K562 (cell line): ENCODE measurements around the gene CCDC47. TPM values are rescaled to one million over a fixed set of nuclear protein-coding genes. Genes with fewer than 3 reads are reported as not detected.

Experiments
- ATAC-seq: fragments of 200-7000 bp; cut with Tn5 transposase; 3 replicates; pipeline ENCODE4 v1.9.1; 2020; ENCODE audit warnings: moderate library complexity
- BruUV-seq: library from RNA; stranded (reverse); fragments of 400-500 nt; replicated peaks from 2 replicates; lab custom pipeline; 2021; lab: Mats Ljungman, UMichigan
- CTCF ChIA-PET: fragments of 300-600 bp; formaldehyde crosslinking; extraction: SDS; loops from one replicate; lab custom pipeline; 2021; ENCODE audit warnings: low intra/inter-chr PET ratio; lab: Yijun Ruan, JAX
- POLR2A ChIA-PET: fragments of 300-600, 350-650 bp; sonication (Branson Sonifier 250); formaldehyde crosslinking; extraction: SDS; loops from one replicate; lab custom pipeline; 2021; ENCODE audit warnings: antibody characterized with exemption, inconsistent platforms; lab: Yijun Ruan, JAX
- DNase-seq, 4 experiments: peaks; one replicate each; pipeline versions ENCODE4 v3.0.0 to v3.0.0-alpha.2; 2011 to 2018; ENCODE audit warnings: low spot score in 3 of 4, mixed read lengths in 3 of 4; ENCODE audit errors: extremely low read depth in 1 of 4
- FAIRE-seq: peaks from 2 replicates; lab custom pipeline; 2011; peaks lifted over from hg19 to GRCh38; lab: Jason Lieb, UNC
- H2AFZ ChIP-seq: 2 replicates; pipeline ENCODE4 v1.6.0; 2011; ENCODE audit warnings: low read depth, low read length, control low read depth, inconsistent platforms
- H3K27ac ChIP-seq: fragments of 200-600 bp; 3 replicates; pipeline ENCODE4 v1.8.0; 2011; ENCODE audit warnings: low read depth, mild to moderate bottlenecking, control low read depth, inconsistent platforms, low read length, moderate library complexity, mixed read lengths; ENCODE audit errors: extremely low read depth
- H3K27me3 ChIP-seq, 2 experiments: fragments of 300-600 bp in 1 of 2; 2 replicates in 1 of 2; 3 replicates in 1 of 2; pipeline versions ENCODE4 v1.6.0 to v1.8.0; 2011; ENCODE audit warnings: inconsistent platforms in 2 of 2, low read length in 2 of 2, mild to moderate bottlenecking in 1 of 2, mixed read lengths in 1 of 2, moderate library complexity in 1 of 2; ENCODE audit not compliant: control insufficient read depth in 2 of 2, insufficient read depth in 2 of 2
- H3K36me3 ChIP-seq: fragments of 300-600 bp; 3 replicates; pipeline ENCODE4 v1.8.0; 2011; ENCODE audit warnings: mild to moderate bottlenecking, low read length, inconsistent platforms; ENCODE audit not compliant: control insufficient read depth, insufficient read depth
- H3K4me1 ChIP-seq, 2 experiments: fragments of 200-600 bp in 1 of 2; replicated peaks in 1 of 2; 2 replicates in 1 of 2; 3 replicates in 1 of 2; pipeline versions ENCODE4 v1.5.1 to v1.8.0; 2011; ENCODE audit warnings: inconsistent platforms in 2 of 2, low read length in 2 of 2, mild to moderate bottlenecking in 1 of 2, mixed read lengths in 1 of 2, moderate library complexity in 1 of 2; ENCODE audit not compliant: control insufficient read depth in 2 of 2, insufficient read depth in 2 of 2
- H3K4me2 ChIP-seq: 2 replicates; pipeline ENCODE4 v1.6.1; 2011; ENCODE audit warnings: low read length, control low read depth, inconsistent platforms, mixed read lengths; ENCODE audit not compliant: insufficient read depth
- H3K4me3 ChIP-seq: fragments of 200-600 bp; sonication (generic), shearing (Covaris generic); 2 replicates; pipeline ENCODE4 v1.5.1; 2016; ENCODE audit warnings: control low read depth, inconsistent platforms
- H3K79me2 ChIP-seq: fragments of 200-600 bp; 3 replicates; pipeline ENCODE4 v1.8.0; 2011; ENCODE audit warnings: low read length, inconsistent platforms; ENCODE audit not compliant: control insufficient read depth, insufficient read depth
- H3K9ac ChIP-seq, 2 experiments: 2 replicates each; pipeline versions ENCODE4 v1.6.0 to v1.6.1; 2011; ENCODE audit warnings: low read depth in 2 of 2, low read length in 2 of 2, control low read depth in 1 of 2, inconsistent platforms in 1 of 2, mild to moderate bottlenecking in 1 of 2, mixed read lengths in 1 of 2; ENCODE audit not compliant: insufficient read depth in 1 of 2
- H3K9me1 ChIP-seq: one replicate; pipeline ENCODE4 v1.6.0; 2011; ENCODE audit warnings: inconsistent platforms, mild to moderate bottlenecking, low read length, moderate library complexity; ENCODE audit not compliant: control insufficient read depth, insufficient read depth
- H3K9me3 ChIP-seq: replicated peaks from 2 replicates; pipeline ENCODE4 v1.5.1; 2011; ENCODE audit warnings: low read depth, low read length, inconsistent platforms; ENCODE audit not compliant: control insufficient read depth, insufficient read depth
- H4K20me1 ChIP-seq: replicated peaks from 2 replicates; pipeline ENCODE4 v1.6.1; 2011; ENCODE audit warnings: low read length, inconsistent platforms, mixed read lengths; ENCODE audit not compliant: control insufficient read depth, insufficient read depth
- FIP1L1 ChIP-seq: fragments of 200-400 bp; formaldehyde crosslinking; IDR thresholded peaks from 2 replicates; pipeline ENCODE4 v1.6.1; 2018; ENCODE audit warnings: mild to moderate bottlenecking, low read depth, low read length; ENCODE audit not compliant: poor library complexity, severe bottlenecking
- FUS ChIP-seq: fragments of 200-400 bp; formaldehyde crosslinking; optimal IDR thresholded peaks from 2 replicates; pipeline ENCODE3; 2017; ENCODE audit warnings: low read depth, low read length
- MLLT1 ChIP-seq, 2 experiments: fragments of 450-650 bp; IDR thresholded peaks; 2 replicates each; pipeline ENCODE4 v1.6.1; 2016
- POLR2A ChIP-seq: fragments of 450-650 bp; conservative IDR thresholded peaks from 2 replicates; pipeline ENCODE4 v1.6.1; 2016
- POLR2G ChIP-seq: fragments of 200-400 bp; formaldehyde crosslinking; IDR thresholded peaks from 2 replicates; pipeline ENCODE4 v1.6.1; 2017; ENCODE audit warnings: low read depth, mild to moderate bottlenecking, antibody characterized with exemption, low read length, moderate library complexity
- POLR3A ChIP-seq: IDR thresholded peaks from 2 replicates; pipeline ENCODE4 v1.6.1; 2011; ENCODE audit warnings: borderline replicate concordance, mild to moderate bottlenecking, moderate library complexity; ENCODE audit not compliant: insufficient read length, insufficient read depth; ENCODE audit errors: extremely low read depth
- RFX1 ChIP-seq: fragments of 450-650 bp; IDR thresholded peaks from 2 replicates; pipeline ENCODE4 v1.6.1; 2016; ENCODE audit warnings: mild to moderate bottlenecking, moderate library complexity
- SUPT5H ChIP-seq: fragments of 450-650 bp; IDR thresholded peaks from 2 replicates; pipeline ENCODE4 v1.6.1; 2016
- YY1 ChIP-seq, 3 experiments: IDR thresholded peaks; 2 replicates each; pipeline ENCODE4 v1.6.1; 2011; ENCODE audit warnings: low read length in 2 of 3, mild to moderate bottlenecking in 2 of 3, moderate library complexity in 2 of 3, borderline replicate concordance in 1 of 3, control low read depth in 1 of 3, low read depth in 1 of 3; ENCODE audit not compliant: insufficient read depth in 3 of 3, insufficient replicate concordance in 2 of 3, control insufficient read depth in 1 of 3, insufficient read length in 1 of 3; ENCODE audit errors: extremely low read depth in 1 of 3
- ZBTB33 ChIP-seq: sonication (generic); formaldehyde crosslinking; IDR thresholded peaks from 2 replicates; pipeline ENCODE4 v1.8.1; 2023; ENCODE audit warnings: mild to moderate bottlenecking, missing genetic modification reagents
- WGBS: fragments of 100-300 bp; shearing (Covaris generic); methylation state at CpG from one replicate; pipeline ENCODE4 v1.1.6; 2016; ENCODE audit warnings: low coverage, mixed read lengths; ENCODE audit not compliant: insufficient coverage; ENCODE audit errors: missing lambda C conversion rate; 5-methylcytosine and 5-hydroxymethylcytosine counted together
- in situ Hi-C: fragments of 300-500 bp; cut with MboI; formaldehyde crosslinking; loops from 4 replicates; pipeline ENCODE4 v1.15.0; 2018; ENCODE audit warnings: inconsistent platforms, mixed read lengths
- intact Hi-C: fragments of 100-400 bp; cut with micrococcal nuclease; formaldehyde crosslinking; loops from 2 replicates; pipeline ENCODE4 v1.14.2; 2022
- polyA plus RNA-seq, 8 experiments: library from polyadenylated mRNA; depleted of rRNA in 4 of 8; stranded (reverse) in 5 of 8; unstranded in 3 of 8; fragments of >200 nt; fragmentation: Nextera tagmentation in 2 of 8; fragmentation: Illumina TruSeq in 1 of 8; extraction: Ambion mirVana in 2 of 8; extraction: Trizol in 1 of 8; gene quantifications; 2 replicates each; pipeline versions ENCODE4 v1.2.1 to v1.2.3, GENCODE V29; 2011 to 2014; ENCODE audit warnings: inconsistent platforms in 1 of 8, missing spikeins in 1 of 8
- total RNA-seq, 7 experiments: library from RNA; depleted of rRNA in 6 of 7; stranded (reverse); fragments of >200 nt in 6 of 7; fragmentation: Illumina TruSeq in 2 of 7; extraction: Trizol in 2 of 7; gene quantifications; 2 replicates each; pipeline versions ENCODE4 v1.2.1 to v1.2.3, GENCODE V29; 2011 to 2021; ENCODE audit warnings: low replicate concordance in 1 of 7

Gene CCDC47
- total and polyA plus RNA-seq, 9 of the 15 experiments (the other 6 are each of a cell fraction or from before 2014, with no cell fraction given): 15.5 to 162 (median 122) TPM

- no peak for TF ChIP-seq FUS
- TF ChIP-seq POLR2G: peak; percentile 59
- peak in 1 of 3 experiments; percentile 12 for TF ChIP-seq YY1 (IDR thresholded peaks at IDR 0.05; ENCODE audit: borderline replicate concordance in 1 of 3, control insufficient read depth in 1 of 3, extremely low read depth in 1 of 3, insufficient read depth in 3 of 3, insufficient read length in 1 of 3, insufficient replicate concordance in 2 of 3, low read depth in 1 of 3, low read length in 2 of 3)
- TF ChIP-seq FIP1L1: no peak
- peak; percentile 62 for TF ChIP-seq RFX1
- TF ChIP-seq SUPT5H: peak; percentile 64; the same call in 1 of the 2 replicates
- no peak for TF ChIP-seq POLR3A
- peak; percentile 79 for TF ChIP-seq ZBTB33 (CRISPR knock-in tag)
- peak in 1 of 2 experiments; percentile 56; a peak in 1 of 4 replicates for TF ChIP-seq MLLT1 (IDR thresholded peaks at IDR 0.05)
- peak; percentile 40; the same call in 1 of the 2 replicates for TF ChIP-seq POLR2A
- H3K9me1 ChIP-seq: no peaks in the 10 kb centered on the region
- H3K4me3 ChIP-seq: no peak overlapping the region
- no peak overlapping the region for H3K4me2 ChIP-seq
- no peak for DNase-seq
- BruUV-seq: TSS peak; percentile 64
- intact Hi-C loops (no loop called here), in situ Hi-C loops (no loop called here)
- peaks cover 6% of the 10 kb centered on the region; the same call in 1 of the 2 replicates for H4K20me1 ChIP-seq
- ChIA-PET POLR2A (interaction anchor here (0.7 to 3.9 kb wide), 8 partner anchors 9 to 47 kb away, joined by 3 to 15 read pairs (median 4); partner anchors contain the start of genes CCDC47, DDX42, FTSJ3 and PSMC5), CTCF (no interaction called here)
- no peaks in the 10 kb centered on the region for H3K79me2 ChIP-seq
- no peak for FAIRE-seq
- H3K27ac ChIP-seq: no peak overlapping the region
- H3K36me3 ChIP-seq: peaks cover 100% of the 10 kb centered on the region
- H3K9ac ChIP-seq: no peak overlapping the region
- WGBS: 95% methylated on average over 24 of the region's 27 CpGs
- H3K9me3 ChIP-seq: no peaks in the 10 kb centered on the region
- ATAC-seq: no peak
- no peaks in the 10 kb centered on the region; a peak in 1 of 5 replicates for H3K4me1 ChIP-seq
- H3K27me3 ChIP-seq: no peaks in the 10 kb centered on the region
- no peak overlapping the region for H2AFZ ChIP-seq
These were observed 44.5 kb upstream of the CCDC47 start for GRCh38 chr17:63817736-63818385.
